ENCODE data around the gene NELL1. TPM values are rescaled to one million over a fixed set of nuclear protein-coding genes. Genes with fewer than 3 reads are reported as not detected.

NELL1 gene
- total RNA-seq, 3 donors from 2014 or later (not counting 1 experiment from before 2014, with no cell fraction given), result not detected

GRCh38 chr11:21195995-21196394, 526.6 kb downstream of the NELL1 start:
- H3K4me1 Mint-ChIP-seq, result no peaks in the 10 kb centered on the region
- no peaks in the 10 kb centered on the region for H3K36me3 ChIP-seq (ENCODE audit: control insufficient read depth, insufficient read depth, low read length)
- H3K27me3 ChIP-seq (ENCODE audit: control insufficient read depth, insufficient read depth, low read length), result no peaks in the 10 kb centered on the region
- H3K4me1 ChIP-seq (ENCODE audit: control insufficient read depth, insufficient read depth, low read length), result no peaks in the 10 kb centered on the region
- peaks cover 5% of the 10 kb centered on the region for H3K36me3 Mint-ChIP-seq
- no peak overlapping the region for H3K4me3 Mint-ChIP-seq
- no peak overlapping the region for H3K4me3 ChIP-seq (ENCODE audit: low read length)
- no peak for ATAC-seq
- H3K9me3 Mint-ChIP-seq, result peaks cover 12 to 13% of the 10 kb centered on the region in 2 donors
- no peak for TF ChIP-seq CTCF (IDR thresholded peaks at IDR 0.05)
- no peak for DNase-seq
- intact Hi-C loops (cut with micrococcal nuclease), result no loop called here
- 50% methylated on average over 2 of the region's 2 CpGs for WGBS (ENCODE audit: insufficient coverage)
- H3K27ac Mint-ChIP-seq, result no peak overlapping the region
- H3K27ac ChIP-seq (ENCODE audit: low read length), result no peak overlapping the region
- H3K9me3 ChIP-seq (ENCODE audit: control insufficient read depth, insufficient read depth, low read length), result no peaks in the 10 kb centered on the region
- H3K27me3 Mint-ChIP-seq (ENCODE audit: low read depth in 2 of 2), result no peaks in the 10 kb centered on the region

- H3K27me3 ChIP-seq (ENCODE audit: control insufficient read depth, insufficient read depth, low read length), result no peaks in the 10 kb centered on the region
- intact Hi-C loops (cut with micrococcal nuclease), result no loop called here
- no peaks in the 10 kb centered on the region for H3K9me3 ChIP-seq (ENCODE audit: control insufficient read depth, insufficient read depth, low read length)
- H3K36me3 ChIP-seq (ENCODE audit: control insufficient read depth, insufficient read depth, low read length), result no peaks in the 10 kb centered on the region
- no peak overlapping the region for H3K4me3 ChIP-seq (ENCODE audit: low read length)
- peaks cover 13 to 25% of the 10 kb centered on the region in 2 donors for H3K9me3 Mint-ChIP-seq
- 76% methylated on average over 3 of the region's 3 CpGs for WGBS (ENCODE audit: insufficient coverage)
- no peak for TF ChIP-seq CTCF (IDR thresholded peaks at IDR 0.05)
- no peaks in the 10 kb centered on the region for H3K4me1 ChIP-seq (ENCODE audit: control insufficient read depth, insufficient read depth, low read length)
- no peaks in the 10 kb centered on the region for H3K27me3 Mint-ChIP-seq (ENCODE audit: low read depth in 2 of 2)
- H3K27ac ChIP-seq (ENCODE audit: low read length), result no peak overlapping the region
- no peaks in the 10 kb centered on the region for H3K4me1 Mint-ChIP-seq
- no peaks in the 10 kb centered on the region for H3K36me3 Mint-ChIP-seq
- no peak overlapping the region for H3K4me3 Mint-ChIP-seq
- no peak for DNase-seq
- no peak overlapping the region for H3K27ac Mint-ChIP-seq
- no peak for ATAC-seq
These were observed 529.1 kb downstream of the NELL1 start for GRCh38 chr11:21198498-21198897.

GRCh38 chr11:21205205-21205604, 535.8 kb downstream of the NELL1 start:
- H3K4me3 Mint-ChIP-seq, result no peak overlapping the region
- no peaks in the 10 kb centered on the region for H3K36me3 ChIP-seq (ENCODE audit: control insufficient read depth, insufficient read depth, low read length)
- H3K4me1 Mint-ChIP-seq, result no peaks in the 10 kb centered on the region
- H3K27me3 ChIP-seq (ENCODE audit: control insufficient read depth, insufficient read depth, low read length), result no peaks in the 10 kb centered on the region
- 87% methylated on average over 8 of the region's 8 CpGs for WGBS (ENCODE audit: insufficient coverage)
- DNase-seq (no peak), ATAC-seq (no peak)
- H3K9me3 ChIP-seq (ENCODE audit: control insufficient read depth, insufficient read depth, low read length), result peaks cover 4% of the 10 kb centered on the region
- no peaks in the 10 kb centered on the region for H3K36me3 Mint-ChIP-seq
- H3K4me1 ChIP-seq (ENCODE audit: control insufficient read depth, insufficient read depth, low read length), result no peaks in the 10 kb centered on the region
- intact Hi-C loops (cut with micrococcal nuclease), result no loop called here
- no peak overlapping the region for H3K27ac ChIP-seq (ENCODE audit: low read length)
- H3K27ac Mint-ChIP-seq, result no peak overlapping the region
- no peak overlapping the region for H3K4me3 ChIP-seq (ENCODE audit: low read length)
- H3K27me3 Mint-ChIP-seq (ENCODE audit: low read depth in 2 of 2), result no peaks in the 10 kb centered on the region
- no peak for TF ChIP-seq CTCF (IDR thresholded peaks at IDR 0.05)
- H3K9me3 Mint-ChIP-seq, result peaks cover 7 to 15% of the 10 kb centered on the region in 2 donors

- H3K4me1 Mint-ChIP-seq, result no peaks in the 10 kb centered on the region
These were observed 556.5 kb downstream of the NELL1 start for GRCh38 chr11:21225860-21226259.

More at GRCh38 chr11:21225860-21226259, 556.5 kb downstream of the NELL1 start:
- no peaks in the 10 kb centered on the region for H3K27me3 Mint-ChIP-seq (ENCODE audit: low read depth in 2 of 2)
- no peak overlapping the region for H3K4me3 Mint-ChIP-seq
- TF ChIP-seq CTCF (IDR thresholded peaks at IDR 0.05), result no peak
- no peak overlapping the region for H3K27ac ChIP-seq (ENCODE audit: low read length)
- ATAC-seq (no peak), DNase-seq (no peak)
- no peak overlapping the region for H3K4me3 ChIP-seq (ENCODE audit: low read length)
- no peak overlapping the region for H3K27ac Mint-ChIP-seq
- no peaks in the 10 kb centered on the region for H3K4me1 ChIP-seq (ENCODE audit: control insufficient read depth, insufficient read depth, low read length)
- no peaks in the 10 kb centered on the region for H3K9me3 ChIP-seq (ENCODE audit: control insufficient read depth, insufficient read depth, low read length)
- peaks cover 23 to 24% of the 10 kb centered on the region in 2 donors for H3K9me3 Mint-ChIP-seq
- intact Hi-C loops (cut with micrococcal nuclease), result no loop called here
- no peaks in the 10 kb centered on the region for H3K36me3 ChIP-seq (ENCODE audit: control insufficient read depth, insufficient read depth, low read length)
- no peaks in the 10 kb centered on the region for H3K36me3 Mint-ChIP-seq
- no peaks in the 10 kb centered on the region for H3K27me3 ChIP-seq (ENCODE audit: control insufficient read depth, insufficient read depth, low read length)
- WGBS (ENCODE audit: insufficient coverage), result 96% methylated on average over 3 of the region's 3 CpGs

Data from natural killer cell (primary cell).